ENCODE results near the gene TUT7. TPM values are rescaled to one million over a fixed set of nuclear protein-coding genes. Genes with fewer than 3 reads are reported as not detected.
A peak's percentile ranks its signal among the peaks of the same experiment; 100 is the strongest.
"Not testable (repeated sequence)": the region's sequence is repeated elsewhere in the genome, so short reads cannot be mapped to it uniquely, and the experiment has no call there.

Gene TUT7
- total RNA-seq, 1 donor from 2014 or later, result 39.7 TPM

DNA sequence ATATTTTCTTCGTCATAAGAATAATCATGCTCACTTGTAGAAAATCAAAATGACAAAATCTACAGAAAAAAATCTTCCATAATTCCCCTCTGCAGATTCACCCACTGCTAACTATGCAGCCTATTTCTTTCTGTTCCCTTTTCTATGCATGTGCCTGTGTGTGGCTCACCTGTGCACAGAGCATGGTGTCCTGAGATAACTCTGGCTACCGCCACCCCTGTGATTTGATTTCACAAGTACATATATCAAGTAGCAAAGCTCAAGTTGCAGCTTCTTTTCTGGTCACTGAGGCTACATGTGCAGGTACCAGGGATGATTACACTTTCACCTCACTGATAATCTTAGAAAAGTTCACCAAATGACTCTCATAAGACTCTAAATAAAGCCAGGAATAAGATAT lies 53.5 kb downstream of the TUT7 start:
- no peak for DNase-seq (ENCODE audit: low read depth)

DNA sequence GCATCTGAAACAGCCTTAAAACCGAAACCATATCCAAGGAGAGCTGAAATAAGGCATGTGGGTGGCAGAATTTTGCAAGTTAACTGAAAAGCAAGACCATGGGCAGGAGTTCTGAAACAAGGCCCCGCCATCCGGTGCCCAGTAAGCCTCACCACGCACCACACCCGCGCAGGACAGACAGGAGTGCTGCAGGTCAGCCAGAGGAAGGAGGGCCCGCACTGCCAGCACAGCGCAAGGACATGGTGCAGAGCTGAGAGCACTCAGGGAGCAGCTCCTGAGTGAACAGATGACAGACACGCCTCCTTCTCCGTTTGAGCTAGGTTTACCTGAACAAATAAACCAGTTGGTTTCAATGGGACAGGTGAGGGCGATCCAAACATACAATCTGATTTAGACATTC lies 55.3 kb downstream of the TUT7 start:
- DNase-seq (ENCODE audit: low read depth), result no peak

DNA sequence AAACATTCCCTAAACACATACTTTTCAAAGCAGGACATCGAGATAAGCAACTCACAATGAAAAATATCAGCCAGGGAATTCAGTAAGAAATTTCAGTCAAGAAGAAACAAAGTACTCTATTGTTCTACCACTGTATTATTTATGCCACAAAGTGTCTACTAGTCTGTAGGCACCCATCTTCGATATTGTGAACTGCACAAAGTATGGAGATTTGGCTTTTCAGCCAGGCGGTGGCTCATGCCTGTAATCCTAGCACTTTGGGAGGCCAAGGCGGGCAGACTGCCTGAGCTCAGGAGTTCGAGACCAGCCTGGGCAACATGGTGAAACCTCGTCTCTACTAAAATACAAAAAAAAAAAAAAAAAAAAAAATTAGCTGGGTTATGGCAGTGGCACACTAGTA lies 63.9 kb downstream of the TUT7 start:
- DNase-seq (ENCODE audit: low read depth), result not testable (repeated sequence)

DNA sequence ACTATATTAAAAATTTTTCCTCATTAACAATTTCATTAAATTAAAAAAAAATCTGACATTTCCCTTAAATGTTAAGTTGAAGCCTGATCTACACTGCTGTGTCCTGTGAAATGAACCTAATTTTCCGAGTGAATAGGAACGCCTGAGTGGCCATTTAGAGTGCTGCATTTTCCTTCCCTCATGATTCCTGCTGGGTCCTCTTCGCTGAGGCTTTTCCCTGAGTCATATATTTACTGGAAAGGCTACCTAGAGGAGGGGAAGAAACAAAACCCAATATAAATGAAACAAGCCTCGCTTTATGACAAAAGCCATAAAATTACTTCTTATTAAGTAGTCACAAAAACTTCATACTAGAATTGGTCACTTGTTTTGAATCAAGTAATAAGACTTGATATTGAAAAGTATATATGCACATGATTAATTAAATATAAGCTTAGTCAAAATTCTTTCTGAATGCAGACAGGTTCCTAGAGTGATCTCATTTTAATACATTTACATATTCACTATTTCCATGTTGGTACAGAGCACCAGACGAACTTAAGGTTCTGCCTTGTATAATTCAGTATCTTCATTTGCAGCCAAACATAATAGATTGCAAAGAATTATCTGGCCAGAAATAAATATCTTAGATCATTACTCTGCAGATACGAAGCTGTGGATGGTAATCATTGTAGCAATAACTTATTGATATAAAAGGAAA lies 65.6 kb downstream of the TUT7 start:
- no peak for DNase-seq (ENCODE audit: low read depth)

DNA sequence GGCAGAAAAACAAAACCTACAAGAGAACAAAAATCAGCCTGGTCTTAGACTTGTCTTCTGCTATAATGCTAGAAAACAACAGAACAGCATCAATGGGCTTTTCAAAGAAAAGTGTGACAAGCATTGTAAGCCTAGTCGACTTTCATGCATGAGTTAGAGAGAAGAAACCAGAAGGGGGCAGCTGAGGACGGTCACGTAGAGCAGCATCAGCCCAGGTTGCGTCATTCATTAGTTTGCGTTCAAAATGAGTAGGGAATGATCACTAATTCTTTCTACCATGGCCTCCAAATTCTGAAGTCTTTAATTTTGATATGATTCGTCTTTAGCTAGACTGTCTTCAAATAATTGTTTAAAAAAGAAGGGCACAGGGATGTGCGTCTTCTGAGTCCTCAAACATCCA lies 67.2 kb downstream of the TUT7 start:
- DNase-seq (ENCODE audit: low read depth), result peak; percentile 69

DNA sequence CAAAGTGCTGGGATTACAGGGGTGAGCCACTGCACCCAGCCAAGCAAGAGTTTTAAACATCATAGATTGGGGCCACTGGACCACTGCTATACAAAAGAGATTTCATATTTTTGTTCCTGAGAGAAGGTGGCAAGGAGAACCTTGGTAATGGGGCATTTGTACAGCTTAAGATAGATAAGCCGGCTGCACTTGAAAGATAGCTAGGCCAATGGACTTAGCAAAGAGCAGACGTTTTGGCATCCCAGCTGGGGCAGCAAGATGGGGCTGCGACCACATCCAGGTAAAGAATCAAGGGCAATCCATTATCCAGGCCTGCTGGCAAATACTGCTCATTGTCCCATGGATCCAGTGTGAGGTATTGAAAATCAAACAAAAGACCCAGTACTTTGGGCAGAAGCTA lies 67.9 kb downstream of the TUT7 start:
- no peak for DNase-seq (ENCODE audit: low read depth)

DNA sequence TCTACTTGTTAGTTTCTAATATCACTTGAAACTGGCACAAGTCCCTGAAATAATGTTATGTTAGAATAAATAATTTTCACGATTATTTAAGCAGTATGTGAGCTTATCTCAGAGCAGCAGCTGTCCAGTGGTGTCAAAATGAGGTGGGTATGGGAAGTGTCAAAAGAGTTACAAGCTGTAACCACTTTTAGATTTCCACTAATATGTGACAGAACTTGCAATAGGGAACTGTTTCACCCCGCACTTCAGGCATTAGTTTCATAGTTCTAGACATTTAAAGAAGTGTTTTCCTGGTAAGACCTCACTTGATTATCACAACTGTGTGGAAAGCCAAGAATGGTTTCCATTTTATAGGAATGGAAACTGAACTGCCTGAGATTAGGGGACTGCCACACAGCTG lies 68.9 kb downstream of the TUT7 start:
- no peak for DNase-seq (ENCODE audit: low read depth)

DNA sequence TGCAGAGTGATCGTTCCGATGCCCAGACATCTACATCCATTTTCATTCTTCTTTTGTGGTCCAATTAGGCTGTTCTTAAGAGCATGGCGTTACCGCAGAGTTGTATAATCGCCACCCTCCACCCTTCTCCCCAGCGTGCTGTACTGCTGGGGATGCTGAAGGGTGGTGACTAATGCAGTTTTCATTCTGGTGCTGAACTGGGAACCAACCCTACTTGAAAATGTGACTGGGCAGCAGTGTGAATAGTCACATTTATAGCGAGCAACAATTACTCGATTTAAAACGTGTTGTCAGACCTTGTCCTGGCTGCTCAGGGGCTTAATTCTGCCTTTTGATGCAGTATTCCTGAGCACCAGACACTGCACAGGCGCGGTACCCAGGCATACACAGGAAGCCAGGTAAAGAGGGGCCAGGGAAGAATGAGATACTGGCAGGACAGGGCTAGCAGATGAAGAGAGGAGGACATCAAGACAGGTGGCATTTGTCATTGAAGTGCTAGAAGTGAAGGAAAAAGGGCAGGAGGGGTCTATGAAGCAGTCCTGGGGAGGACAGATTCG lies 71.2 kb downstream of the TUT7 start:
- DNase-seq (ENCODE audit: low read depth), result peak; percentile 93

DNA sequence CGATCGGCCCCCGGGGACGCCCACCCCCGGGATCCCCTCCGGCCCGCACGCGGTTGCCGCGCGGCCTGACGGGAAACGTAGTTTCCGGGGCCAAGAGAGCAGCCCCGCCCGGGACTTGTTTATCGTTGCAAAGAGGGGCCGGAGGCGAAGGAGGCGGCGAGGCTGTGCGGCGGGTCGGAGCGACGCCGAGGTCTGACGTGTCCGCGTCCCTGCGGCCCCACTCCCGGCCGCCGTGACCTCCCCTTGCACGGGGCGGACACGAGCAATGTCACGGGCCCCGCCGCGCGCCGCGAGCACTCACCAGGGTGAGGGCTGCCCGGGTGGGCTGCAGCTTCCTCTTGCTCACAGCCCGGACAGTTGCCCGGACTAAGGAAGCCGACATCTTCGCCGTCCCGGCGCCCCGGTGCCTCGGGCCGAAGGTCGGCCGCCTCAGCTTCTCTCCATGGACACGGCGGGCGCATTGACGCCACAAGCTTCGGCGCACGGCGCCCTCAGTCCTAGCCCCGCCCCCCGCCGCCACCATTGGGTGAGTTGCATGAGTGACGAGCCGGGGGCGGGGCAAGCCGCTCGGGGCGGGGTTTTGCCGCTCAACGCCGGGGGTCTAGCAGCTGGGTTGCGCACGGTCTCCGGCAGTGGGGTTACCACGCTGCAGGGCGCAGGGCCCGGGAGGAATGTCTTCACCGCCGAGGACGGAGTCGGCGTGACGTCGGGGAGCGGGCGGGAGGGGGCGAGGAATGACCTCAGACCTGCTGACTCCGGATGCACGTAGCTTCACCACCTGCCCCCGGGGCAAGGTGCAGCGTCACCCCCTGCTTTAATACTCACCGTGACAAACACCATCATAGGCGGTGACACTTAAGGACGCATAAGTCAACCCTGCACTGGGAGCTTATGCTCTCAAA lies 71.9 kb downstream of the TUT7 start, which contains the start of gene ISCA1:
Gene ISCA1, minus strand, starts transcription at position 462 of the 902 bp plus-strand sequence. Its CDS starts 80 bp downstream, at position 382.
- peak; percentile 72 for DNase-seq (ENCODE audit: low read depth)

DNA sequence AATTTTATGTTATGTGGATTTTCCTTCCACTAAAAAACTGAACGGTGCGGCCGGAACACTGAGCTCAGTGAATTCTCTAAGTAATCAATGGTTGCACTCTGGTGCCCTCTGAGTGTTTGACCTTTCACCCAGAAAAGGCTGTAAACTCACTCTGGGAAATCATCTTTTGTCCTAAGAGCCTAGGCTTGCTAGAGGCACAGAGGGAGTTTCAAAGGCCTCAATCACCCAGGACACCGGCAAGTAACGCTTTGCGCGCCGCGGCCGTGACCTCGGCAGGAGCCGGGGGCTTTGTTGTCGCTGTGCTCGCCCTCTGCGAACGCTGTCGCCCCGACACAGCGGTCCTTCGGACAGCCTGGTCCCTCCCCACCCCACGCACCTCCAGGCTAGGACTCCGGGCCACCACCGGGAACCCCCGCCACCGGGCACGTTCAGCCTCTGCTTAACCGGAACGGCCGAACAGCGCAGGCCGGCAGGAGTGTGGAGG lies 72.6 kb downstream of the TUT7 start:
- DNase-seq (ENCODE audit: low read depth), result no peak

DNA sequence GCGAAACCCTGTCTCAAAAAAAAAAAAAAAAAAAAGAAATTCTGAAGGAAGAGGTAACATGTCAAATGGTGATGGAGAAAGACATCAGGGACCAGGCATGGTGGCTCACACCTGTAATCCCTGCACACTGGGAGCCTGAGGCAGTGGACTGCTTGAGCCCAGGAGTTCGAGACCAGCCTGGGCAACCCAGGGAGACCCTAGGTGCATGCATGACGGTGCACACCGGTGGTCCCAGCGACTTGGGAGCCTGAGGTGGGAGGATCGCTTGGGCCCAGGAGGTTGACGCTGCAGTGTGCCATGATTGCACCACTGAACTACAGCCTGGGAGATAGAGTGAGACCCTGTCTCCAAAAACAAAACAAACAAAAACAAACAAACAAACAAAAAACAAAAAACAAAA lies 73.6 kb downstream of the TUT7 start:
- DNase-seq (ENCODE audit: low read depth), result no peak

DNA sequence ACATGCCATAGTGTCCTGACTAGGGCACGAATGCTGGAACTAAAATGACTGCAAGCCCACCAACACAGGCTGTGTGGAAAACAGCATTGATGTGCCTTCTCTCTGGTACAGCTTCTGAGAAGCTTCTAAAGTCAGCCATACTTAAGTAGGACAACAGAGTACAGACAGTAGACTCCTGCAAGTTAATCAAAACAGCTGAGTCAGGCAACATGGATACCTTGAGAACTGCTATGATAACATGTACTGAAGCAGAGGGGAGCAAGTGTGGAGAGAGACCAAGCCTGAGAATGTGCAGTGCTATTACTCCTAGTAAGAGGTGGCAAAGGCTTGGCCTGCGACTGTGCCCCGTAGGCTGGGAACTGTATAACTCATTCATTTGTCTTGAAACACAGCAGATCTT lies 74.4 kb downstream of the TUT7 start:
- DNase-seq (ENCODE audit: low read depth), result no peak

DNA sequence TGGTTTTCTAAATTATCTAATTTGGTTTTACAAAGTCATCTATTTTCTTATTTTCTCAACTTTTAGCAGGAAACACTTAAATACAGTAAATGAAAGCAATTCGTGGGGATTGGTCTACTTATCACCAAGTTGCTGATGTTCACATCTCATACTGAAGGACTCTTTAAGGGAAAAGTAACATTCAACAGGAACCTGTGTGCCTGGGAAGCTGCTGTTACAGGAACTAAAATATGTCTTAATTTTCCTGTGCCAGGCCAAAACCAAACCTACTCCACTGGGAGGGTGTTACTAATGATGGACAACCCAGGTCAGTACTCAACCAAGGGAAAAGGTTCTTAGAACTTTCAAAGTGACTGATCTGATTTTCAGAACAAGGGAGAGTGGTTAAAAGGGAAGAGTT lies 77.1 kb downstream of the TUT7 start:
- no peak for DNase-seq (ENCODE audit: low read depth)

DNA sequence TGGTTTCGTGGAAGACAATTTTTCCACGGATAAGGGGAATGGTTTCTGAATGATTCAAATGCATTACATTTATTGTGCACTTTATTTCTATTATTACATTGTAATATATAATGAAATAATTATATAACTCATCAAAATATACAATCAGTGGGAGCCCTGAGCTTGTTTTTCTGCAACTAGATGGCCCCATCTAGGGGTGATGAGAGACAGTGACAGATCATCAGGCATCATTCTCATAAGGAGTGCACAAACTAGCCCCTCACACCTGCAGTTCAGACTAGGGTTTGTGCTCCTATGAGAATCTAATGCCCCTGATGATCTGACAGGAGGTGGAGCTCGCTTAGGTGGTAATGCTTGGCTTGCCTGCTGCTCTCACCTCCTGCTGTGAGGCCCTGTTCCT lies 78.2 kb downstream of the TUT7 start:
- no peak for DNase-seq (ENCODE audit: low read depth)

DNA sequence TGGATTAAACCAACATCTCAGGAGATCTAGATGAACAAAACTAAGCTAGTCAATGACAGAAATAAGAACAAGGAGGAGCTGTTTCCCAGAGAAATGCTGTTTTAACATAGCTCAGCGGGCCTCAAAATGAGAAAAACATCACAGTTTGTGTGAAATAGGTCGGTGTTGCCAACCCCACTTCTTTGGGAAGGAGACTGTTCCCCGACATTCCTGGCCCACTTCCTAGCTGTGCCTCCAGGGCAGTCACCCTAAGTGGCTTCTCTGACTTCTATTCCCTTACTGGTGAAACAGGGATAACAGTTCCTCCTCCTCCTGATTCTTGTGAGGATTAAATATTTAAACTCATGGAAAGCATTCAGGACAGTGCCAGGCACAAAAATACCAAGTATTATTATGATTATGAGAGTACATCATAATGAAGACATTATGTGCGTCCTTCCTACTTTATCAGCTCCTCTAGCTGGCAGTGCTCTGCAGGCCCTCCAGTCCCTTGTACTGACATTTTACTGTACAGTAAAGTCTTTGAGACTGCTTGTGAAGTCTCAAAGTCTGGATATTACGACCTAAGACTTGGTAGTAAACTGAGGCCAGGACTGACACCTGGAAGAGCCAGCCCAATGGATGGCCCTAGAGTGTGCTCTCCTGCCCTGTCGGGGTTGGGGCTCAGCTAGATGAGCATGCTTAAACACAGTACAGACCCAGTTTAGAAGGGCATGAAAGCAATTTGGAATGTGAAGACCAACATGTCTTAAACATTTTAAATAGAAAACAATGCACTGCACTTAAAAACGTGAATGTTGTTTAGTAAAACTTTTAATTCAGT lies 79.2 kb downstream of the TUT7 start:
- DNase-seq (ENCODE audit: low read depth), result no peak

DNA sequence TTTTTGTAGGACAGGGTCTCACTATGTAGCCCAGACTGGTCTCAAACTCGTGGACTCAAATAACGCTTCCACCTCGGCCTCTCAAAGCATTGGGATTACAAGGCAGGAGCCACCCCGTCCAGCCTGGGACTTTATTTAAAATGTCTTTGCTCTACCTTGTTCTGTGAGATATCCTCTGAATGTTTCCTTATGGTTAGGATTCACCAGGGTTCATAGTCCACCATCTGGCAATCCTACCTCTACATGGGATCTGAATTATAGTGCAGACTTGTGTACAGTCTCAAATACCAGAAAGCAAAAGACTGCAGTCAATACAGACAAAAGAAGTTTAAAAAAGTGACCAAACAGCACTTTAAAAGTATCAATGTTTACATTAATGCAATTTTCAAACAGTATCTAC lies 82.0 kb downstream of the TUT7 start:
- DNase-seq (ENCODE audit: low read depth), result no peak

DNA sequence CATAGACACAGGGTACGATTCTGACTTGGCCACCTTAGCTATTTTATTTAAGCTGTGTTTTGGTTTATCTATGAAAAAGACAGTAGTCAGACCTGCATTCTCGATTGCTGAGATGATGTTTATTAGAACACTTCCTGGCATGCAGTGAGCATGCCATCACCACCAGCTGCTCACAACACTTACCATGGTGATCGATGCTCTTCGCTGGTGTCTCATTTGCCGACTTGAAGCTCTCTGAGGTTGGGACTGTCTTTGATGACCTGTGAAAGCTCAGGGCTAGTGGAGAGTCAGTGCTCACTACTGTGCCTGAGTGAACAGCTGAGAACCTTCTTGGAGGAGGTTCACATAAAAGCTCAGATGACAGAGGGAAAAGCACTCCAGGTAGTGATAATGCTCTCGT lies 90.3 kb downstream of the TUT7 start:
- no peak for DNase-seq (ENCODE audit: low read depth)

DNA sequence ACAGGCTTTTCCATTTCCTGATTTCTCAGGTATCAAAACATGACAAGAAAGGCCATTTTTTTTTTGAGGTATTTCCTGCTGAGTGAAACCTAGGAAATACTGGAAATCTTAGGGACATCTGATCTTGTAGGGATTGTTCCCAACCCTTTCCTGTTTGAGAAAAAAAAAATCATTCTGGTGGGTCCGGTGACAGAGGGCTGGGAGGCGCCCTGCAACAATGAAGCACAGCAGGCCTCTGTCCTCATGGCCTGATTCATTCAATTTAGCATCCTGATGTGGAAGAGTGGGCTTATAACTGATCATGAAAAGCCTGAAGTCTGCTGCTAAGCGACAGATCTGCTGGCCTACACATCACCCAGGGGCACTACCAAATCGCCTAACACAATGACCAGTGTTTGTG lies 91.7 kb downstream of the TUT7 start:
- no peak for DNase-seq (ENCODE audit: low read depth)

DNA sequence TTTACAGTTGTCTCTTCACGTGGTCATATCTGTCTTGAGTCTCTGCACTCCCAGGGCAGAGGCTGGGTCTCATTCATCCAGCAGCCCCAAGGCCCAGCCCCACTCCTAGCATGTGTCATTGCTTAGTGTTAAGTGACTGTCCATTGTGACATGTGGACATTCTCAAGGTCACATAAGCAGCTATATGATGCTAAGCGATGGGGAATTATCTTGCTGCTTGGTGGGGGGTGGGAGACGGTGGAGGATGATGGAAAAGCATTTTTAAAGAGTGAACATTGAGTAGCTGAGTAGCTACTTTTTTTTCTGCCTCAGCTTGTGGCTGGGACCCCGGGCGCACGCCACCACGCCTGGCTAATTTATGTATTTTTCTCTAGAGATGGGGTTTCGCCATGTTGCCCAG lies 94.7 kb downstream of the TUT7 start, which contains the start of gene C9orf153:
Gene C9orf153, minus strand, starts transcription at position 101 of the 400 bp plus-strand sequence. CDS start 30,054 bp downstream, outside the sequence.
- DNase-seq (ENCODE audit: low read depth), result no peak

DNA sequence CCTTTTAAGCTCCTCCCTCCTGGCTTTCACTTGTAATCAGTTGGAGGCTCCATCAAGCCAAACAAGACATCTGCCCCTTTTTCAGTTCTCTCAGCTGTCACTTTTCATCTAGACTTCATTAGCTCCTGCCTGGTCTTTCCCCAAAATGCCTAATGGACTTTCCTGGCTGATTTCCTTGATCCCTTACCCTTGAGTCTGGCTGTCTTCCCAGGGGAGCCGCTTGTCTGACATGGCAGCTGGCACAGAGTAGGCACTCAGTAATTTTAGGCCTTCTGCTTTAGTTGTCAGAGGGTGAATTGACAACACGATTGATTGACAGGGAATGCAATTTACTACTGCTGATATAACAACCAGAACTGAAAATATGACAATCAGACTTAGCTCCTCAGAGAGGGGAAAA lies 96.8 kb downstream of the TUT7 start:
- DNase-seq (ENCODE audit: low read depth), result no peak

DNA sequence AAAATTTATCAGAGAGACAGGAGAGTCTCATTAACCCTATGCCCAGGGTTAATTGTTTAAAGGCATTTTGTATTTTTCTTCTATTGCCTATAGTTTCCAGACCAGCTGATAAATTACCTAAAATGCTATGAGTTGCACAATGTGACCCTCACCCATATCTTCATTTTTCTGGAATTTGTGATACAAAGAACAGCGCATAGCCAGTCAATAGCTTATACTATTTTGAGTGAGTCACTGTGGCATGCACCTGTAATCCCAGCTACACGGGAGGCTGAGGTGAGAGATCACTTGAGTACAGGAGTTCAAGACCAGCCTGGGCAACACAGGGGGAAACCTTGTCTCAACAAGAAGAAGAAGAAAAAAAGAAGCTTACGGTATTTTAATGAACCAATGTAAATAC lies 97.6 kb downstream of the TUT7 start:
- no peak for DNase-seq (ENCODE audit: low read depth)

DNA sequence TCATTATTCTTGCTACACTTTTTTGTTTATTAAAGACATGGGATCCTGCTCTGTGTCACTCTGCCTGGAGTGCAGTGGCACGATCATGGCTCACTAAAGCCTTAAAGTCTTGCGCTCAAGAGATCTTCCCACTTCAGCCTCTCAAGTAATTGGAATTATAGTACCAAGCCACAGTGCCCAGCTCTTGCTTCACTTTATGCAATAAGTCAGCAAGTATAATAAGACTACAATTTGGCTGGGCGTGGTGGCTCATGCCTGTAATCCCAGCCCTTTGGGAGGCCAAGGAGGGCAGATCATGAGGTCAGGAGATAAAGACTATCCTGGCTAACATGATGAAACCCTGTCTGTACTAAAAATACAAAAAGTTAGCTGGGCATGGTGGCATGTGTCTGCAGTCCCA lies 100.6 kb downstream of the TUT7 start:
- DNase-seq (ENCODE audit: low read depth), result no peak

Data from renal cortical epithelial cell (primary cell).